NCI-H146 treated with DMSO at 0.1 percent for 48 hours (cell line): ENCODE data around the gene CHRNA3.
A peak's percentile ranks its signal among the peaks of the same experiment; 100 is the strongest.

ENCODE experiments used
- DNase-seq: peaks from one replicate; lab custom pipeline; 2025; ENCODE audit not compliant: unreplicated experiment; lab: John Stamatoyannopoulos, UW

The CHRNA3 gene

DNA sequence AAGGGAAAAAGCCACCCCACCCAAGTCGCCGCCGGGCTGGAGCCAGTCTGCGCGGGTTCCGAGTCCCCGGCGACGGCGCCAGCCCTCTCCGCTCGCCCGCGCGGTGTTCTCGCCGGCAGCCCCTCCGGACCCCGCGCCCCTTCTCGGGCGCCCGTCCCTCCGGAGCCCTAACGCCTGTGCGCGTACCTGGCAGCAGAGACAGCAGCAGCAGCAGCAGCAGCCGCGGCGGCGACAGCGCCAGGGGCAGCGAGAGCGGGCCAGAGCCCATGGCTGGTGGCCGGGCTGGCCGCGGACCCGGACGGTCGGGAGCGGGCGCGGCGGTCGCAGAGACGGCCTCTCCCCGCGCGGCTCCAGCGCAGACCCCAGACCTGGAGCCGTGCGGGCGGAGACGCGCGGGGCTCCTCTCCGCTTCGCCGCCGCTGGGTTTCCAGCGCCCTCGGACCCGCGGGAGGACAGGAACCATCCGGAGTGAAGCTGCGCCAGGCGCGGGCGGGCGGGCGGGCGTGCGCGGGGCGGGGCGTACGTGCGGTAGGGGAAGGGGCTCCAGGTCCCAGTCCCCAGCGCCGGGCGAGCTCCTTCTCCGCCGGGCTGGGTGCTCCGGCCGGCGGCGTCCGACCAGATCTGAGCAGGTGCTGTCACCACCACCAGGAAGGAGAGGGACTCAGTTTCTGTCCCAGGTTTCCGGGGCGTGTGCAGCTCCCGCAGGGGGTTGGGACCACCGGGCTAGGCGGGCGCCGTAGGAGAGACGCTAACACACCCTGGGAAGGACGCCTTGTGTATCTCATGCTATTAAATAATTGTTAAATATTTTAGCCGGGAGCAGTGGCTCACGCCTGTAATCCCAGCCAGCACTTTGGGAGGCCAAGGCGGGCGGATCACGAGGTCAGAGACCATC is at the start of gene CHRNA3:
Gene CHRNA3, minus strand, starts transcription at position 470 of the 895 bp plus-strand sequence. Its CDS starts 202 bp downstream, at position 268.
- DNase-seq: peak; percentile 1

DNA sequence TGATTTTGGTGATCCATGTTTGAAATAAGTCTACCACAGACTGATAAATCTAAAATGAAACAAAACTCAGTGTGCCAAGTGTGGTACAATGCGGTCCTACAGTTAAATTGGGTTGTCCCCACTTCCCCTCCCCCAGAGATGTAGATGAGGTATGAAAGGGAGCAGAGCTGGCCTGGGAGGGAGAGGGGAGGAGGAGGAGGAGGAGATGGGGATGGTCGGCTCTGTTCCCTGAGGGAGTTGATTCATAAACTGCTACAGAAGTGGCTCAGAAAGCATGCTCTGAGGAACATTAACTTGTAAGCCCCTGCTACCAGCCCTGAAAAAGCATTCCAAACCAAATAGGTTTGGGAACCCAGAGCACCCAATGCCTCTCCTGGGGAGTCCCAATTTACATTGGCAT is 48.2 kb upstream of the CHRNA3 start:
- no peak for DNase-seq

DNA sequence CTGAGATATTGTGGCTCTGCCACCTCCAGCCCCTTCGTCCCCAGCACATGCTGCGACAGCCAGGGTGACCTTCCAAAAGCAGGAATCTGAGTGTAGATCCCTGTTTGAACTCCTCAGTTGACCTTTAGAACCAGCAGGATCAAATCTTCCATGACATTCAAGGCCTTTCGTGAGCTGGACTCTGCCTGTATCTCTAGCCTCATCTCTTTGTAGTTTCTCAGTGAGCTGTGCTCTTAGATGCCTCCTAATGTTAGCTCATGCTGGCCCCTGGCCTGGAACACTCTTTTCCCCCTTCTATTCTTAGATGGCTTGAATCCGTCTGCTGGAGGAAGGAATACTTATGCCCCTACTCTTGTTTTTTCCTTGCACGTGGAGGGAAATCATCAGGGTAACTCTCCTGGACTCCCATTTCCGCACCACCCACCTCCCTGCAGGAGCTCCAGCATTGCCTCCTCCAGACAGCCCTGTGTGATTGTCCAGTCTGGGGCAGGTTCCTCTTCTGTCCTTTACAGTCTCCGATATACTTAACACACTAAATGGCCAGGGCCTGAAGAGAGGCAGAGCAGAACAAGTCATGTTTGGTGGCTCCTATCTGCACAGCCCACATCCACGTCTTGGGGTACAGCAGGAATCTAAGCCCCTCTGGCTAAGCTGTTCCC is 46.9 kb upstream of the CHRNA3 start:
- DNase-seq: no peak

- no peak for DNase-seq
These were observed 45.2 kb upstream of the CHRNA3 start for GRCh38 chr15:78666010-78666409.

DNA sequence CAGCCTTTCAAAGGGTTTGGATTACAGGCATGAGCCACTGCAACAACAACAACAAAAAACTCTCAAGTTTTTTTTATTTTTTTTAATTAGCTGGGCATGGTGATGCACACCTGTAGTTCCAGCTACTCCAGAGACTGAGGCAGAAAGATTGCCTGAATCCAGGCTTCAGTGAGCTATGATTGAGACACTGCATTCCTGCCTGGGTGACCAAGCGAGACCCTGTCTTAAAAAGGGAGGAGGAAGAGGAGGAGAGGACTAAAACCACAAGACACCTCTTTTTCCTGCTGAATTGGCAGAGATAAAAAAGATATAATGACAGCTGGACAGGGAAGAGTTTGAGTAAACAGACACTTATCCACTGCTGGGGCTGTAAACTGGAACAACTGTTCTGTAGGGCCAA is 42.9 kb upstream of the CHRNA3 start:
- no peak for DNase-seq

DNA sequence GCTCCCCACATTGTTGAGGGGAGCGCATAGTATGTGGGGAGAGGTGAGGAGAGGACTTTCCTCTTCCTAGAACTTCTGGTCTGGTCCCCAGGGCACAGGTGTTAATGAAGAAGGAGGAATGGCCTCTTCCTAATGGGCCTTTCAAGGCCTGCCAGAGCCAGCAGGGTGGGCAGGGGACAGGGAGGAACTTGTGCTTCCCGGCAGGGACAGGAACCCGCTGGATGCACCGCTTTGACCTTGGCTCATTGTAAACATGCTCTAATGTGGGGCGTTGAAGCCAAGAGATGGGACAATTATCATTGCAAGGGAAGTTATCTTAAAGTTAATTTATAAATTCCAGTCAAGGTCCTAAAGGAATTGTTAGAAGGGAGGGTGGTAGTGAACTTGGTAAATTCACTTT is 41.2 kb upstream of the CHRNA3 start:
- DNase-seq: no peak

- no peak for DNase-seq
These were observed 40.2 kb upstream of the CHRNA3 start for GRCh38 chr15:78661001-78661400.

- no peak for DNase-seq
These were observed 39.8 kb upstream of the CHRNA3 start for GRCh38 chr15:78660584-78660983.

- no peak for DNase-seq
These were observed 38.0 kb upstream of the CHRNA3 start for GRCh38 chr15:78658823-78659222.

- no peak for DNase-seq
These were observed 33.5 kb upstream of the CHRNA3 start for GRCh38 chr15:78654272-78654671.

DNA sequence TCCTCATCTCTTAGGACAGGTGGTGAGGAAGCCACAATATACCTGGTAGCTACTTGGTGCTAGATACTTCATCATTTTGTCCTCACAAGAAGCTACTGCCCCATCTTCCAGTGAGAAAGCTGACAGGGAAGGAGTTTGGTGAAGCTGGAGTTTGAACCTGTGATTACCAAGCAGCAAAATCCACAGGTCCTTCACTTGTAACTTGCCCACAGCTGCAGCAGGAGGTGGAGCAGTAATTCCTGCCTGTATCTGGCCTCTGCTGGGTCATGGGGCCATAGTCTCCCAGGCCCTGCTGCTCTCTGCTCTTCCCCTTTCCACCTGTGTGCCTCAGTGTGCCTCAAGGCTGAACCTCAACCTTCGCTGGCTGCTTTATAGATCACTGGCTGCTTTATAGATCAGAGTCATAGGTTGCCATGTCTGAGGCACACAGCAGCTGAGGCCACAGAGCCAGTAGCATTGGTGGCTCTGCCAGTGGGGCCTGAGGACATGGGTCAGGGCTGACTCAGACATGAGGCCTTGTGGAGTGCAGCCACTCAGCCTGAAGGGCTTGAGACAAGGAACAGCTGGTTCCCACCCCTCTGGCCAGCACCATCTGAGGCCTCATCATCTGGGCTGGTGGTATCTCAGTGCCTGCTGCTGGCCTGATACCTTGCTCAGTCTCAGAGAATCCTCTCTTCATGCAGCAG is 31.3 kb upstream of the CHRNA3 start:
- DNase-seq: no peak

- no peak for DNase-seq
These were observed 30.2 kb upstream of the CHRNA3 start for GRCh38 chr15:78651007-78651406.

GRCh38 chr15:78650022-78650421 is 29.2 kb upstream of the CHRNA3 start:
- DNase-seq: no peak

- no peak for DNase-seq
These were observed 24.2 kb upstream of the CHRNA3 start for GRCh38 chr15:78645009-78645408.

DNA sequence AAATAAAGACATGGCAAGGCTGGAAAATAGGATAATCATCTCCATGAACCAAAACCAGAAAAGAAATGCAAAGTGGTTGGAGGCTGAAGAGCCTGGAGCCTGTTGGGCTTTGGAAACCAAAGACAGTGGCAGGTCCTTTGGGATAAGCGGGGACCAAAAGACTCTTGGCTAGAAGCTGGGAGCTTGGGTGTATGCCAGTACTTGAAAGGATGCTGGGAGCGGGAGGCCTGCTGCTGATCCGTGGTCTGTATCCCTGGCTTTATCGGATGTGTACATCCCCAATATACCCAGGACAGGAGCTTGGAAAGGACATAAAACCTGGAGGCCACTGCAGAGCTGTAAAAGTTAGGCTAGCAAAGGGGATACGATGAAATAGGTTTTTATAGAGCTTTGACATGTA is 21.5 kb upstream of the CHRNA3 start:
- DNase-seq: no peak

DNA sequence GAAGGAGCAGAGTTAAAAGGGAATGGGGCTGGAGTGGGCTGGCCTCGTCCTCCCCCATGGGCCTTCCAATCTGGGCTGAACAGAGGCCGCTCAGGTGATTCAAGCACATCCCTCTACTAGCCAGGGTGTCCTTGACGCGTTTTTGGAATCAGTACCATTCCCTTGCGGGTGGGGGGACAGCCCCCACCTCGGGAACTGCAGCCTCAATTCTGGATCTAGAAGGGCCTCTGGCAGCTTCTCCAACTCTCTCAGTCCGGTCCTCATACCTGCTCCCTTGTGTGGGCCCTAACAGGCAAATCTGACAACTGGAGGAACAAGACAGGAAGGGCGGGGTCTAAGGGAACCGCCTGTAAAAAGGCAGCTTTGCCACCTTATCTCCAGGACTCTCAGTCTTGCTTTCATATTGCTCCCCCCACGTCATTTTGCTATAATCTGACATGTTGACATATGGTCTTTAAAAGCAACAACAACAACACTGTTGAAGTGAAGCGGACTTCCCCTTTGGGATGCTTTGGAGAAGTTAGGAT is 21.0 kb upstream of the CHRNA3 start:
- no peak for DNase-seq

DNA sequence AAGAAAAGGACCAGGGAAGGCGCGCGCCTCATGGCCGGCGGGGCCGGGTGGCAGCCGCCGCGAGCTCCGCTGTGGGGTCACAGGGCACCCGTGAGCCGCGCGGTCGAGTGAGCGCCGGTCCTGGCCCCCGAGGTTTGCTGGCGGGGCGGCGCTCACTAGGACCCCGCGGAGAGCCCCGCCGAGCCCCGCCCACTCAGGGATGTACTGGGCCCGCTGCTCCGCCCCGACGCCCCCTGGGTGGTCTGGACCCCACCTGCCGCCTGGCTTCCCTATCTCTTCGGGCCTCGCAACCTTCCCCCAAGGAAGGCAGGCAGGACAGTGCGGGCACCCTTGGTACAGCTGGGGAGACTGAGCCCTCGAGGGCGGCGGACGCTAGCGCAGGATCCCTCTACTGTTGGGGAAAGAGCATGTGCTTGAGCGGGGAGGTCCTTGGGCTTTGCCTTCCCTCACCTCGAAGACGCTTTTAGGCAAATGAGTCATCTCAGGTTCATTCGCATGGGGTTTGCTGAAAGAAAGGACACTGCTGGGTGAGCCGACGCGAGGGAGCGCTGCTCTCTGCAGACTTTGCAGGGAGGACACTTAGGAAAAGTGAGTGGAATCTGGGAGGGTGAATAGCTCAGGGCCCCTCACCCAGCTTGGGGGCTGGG is 20.4 kb upstream of the CHRNA3 start, which contains the start of gene CHRNB4:
Gene CHRNB4, minus strand, starts transcription at position 109 of the 647 bp plus-strand sequence. Its CDS starts 77 bp downstream, at position 32.
- peak; percentile 26 for DNase-seq

DNA sequence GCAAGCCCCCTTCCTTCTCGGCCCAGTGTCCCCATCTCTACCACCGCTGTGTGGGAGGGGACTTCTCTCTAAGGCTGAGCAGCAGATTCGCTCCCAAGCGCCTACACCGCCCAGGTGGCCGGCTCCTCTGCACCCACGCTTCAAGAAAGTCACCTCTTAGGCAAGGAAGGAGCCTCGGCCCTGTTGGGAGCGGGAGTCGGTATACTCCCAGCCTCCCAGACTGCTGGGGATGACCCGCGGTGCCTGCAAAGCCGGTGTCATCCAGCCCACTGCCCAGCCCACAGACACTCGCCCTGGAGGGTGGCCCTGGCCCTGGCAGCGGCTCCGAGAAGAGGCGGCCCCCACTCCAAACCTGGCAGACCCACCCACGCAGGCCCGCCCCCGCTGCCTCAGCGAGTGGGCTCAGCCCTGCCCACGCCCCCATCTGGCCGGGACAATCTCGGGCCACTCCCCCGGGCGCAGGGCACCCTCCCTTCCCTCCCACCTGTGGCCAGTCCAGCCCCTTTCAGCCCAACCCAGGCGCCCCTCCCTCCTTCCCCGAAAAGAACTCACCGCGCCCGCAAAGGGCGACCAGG is 19.8 kb upstream of the CHRNA3 start:
- DNase-seq: peak; percentile 26

- DNase-seq: peak; percentile 26
These were observed 18.0 kb upstream of the CHRNA3 start for GRCh38 chr15:78638658-78639314.
